MCF 10A (cell line): ENCODE measurements around the gene SGCD. TPM values are rescaled to one million over a fixed set of nuclear protein-coding genes. Genes with fewer than 3 reads are reported as not detected.

Source experiments
- BruUV-seq: library from RNA; stranded (reverse); fragments of 400-500 nt; replicated peaks from 2 replicates; lab custom pipeline; 2021; lab: Mats Ljungman, UMichigan
- CTCF ChIA-PET: fragments of 300-600 bp; sonication (Branson Sonifier 250); formaldehyde crosslinking; extraction: SDS; loops from one replicate; lab custom pipeline; 2021; ENCODE audit warnings: antibody characterized with exemption, inconsistent platforms; lab: Yijun Ruan, JAX
- POLR2A ChIA-PET: fragments of 300-600, 350-650 bp; sonication (Branson Sonifier 250); formaldehyde crosslinking; extraction: SDS; loops from one replicate; lab custom pipeline; 2020; ENCODE audit warnings: antibody characterized with exemption, inconsistent platforms; lab: Yijun Ruan, JAX
- DNase-seq: peaks from one replicate; pipeline ENCODE4 v3.0.0-alpha.2; 2018; ENCODE audit not compliant: unreplicated experiment
- H3K27ac Mint-ChIP-seq: one replicate; pipeline ENCODE4 v1.8.0; 2022; ENCODE audit warnings: mild to moderate bottlenecking, low read depth, mixed read lengths; ENCODE audit not compliant: unreplicated experiment
- H3K27me3 Mint-ChIP-seq: one replicate; pipeline ENCODE4 v1.8.0; 2022; ENCODE audit warnings: mixed read lengths; ENCODE audit not compliant: insufficient read depth, unreplicated experiment
- H3K36me3 Mint-ChIP-seq: one replicate; pipeline ENCODE4 v1.8.0; 2022; ENCODE audit warnings: mild to moderate bottlenecking, moderate library complexity, mixed read lengths; ENCODE audit not compliant: insufficient read depth, unreplicated experiment
- H3K4me1 Mint-ChIP-seq: one replicate; pipeline ENCODE4 v1.8.0; 2022; ENCODE audit warnings: mixed read lengths; ENCODE audit not compliant: insufficient read depth, unreplicated experiment
- H3K4me3 Mint-ChIP-seq: one replicate; pipeline ENCODE4 v1.8.0; 2022; ENCODE audit warnings: mild to moderate bottlenecking, moderate library complexity, mixed read lengths; ENCODE audit not compliant: unreplicated experiment
- H3K9me3 Mint-ChIP-seq: one replicate; pipeline ENCODE4 v1.8.0; 2022; ENCODE audit warnings: mixed read lengths; ENCODE audit not compliant: unreplicated experiment
- intact Hi-C: fragments of 100-400 bp; cut with micrococcal nuclease; formaldehyde crosslinking; loops from 2 replicates; pipeline ENCODE4 v1.14.1; 2022
- total RNA-seq: library from RNA; stranded (reverse); gene quantifications from 2 replicates; pipeline ENCODE4 v1.2.3, GENCODE V29; 2022
- TF ChIP-seq, protein P1 (sequence below): fragments of 200-600 bp; IDR thresholded peaks from one replicate; pipeline ENCODE4 v1.8.0; 2022; ENCODE audit warnings: antibody characterized with exemption, mild to moderate bottlenecking; ENCODE audit not compliant: unreplicated experiment

The SGCD gene
- total RNA-seq, 1 experiment from 2014 or later = 0.14 TPM

DNA sequence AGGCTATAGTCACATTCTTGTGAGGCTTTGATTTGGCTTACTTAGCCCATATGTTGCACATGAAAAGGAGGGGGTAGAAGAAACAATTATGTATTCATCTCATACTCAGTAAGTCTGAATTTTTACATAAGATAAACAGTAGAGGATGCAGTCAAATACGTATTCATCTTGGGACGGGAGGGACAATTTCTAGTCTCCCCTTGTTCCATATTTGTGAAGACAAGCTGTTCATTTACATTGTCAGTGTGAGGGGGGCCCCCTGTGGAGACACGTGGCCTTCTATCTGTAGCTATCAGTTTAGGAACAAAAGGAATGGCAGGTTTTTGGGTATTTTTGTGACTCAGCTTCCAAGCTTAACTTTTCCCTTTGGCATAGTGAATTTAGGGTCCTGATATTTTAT, 474.0 kb downstream of the SGCD start:
- DNase-seq = no peak
- intact Hi-C loops = no loop called here
- Mint-ChIP-seq H3K9me3 (no peaks in the 10 kb centered on the region), H3K27ac (no peak overlapping the region), H3K36me3 (no peaks in the 10 kb centered on the region), H3K4me3 (no peak overlapping the region), H3K27me3 (no peaks in the 10 kb centered on the region), H3K4me1 (no peaks in the 10 kb centered on the region)
- ChIA-PET CTCF (interaction anchor here (0.6 to 1.0 kb wide), 2 partner anchors 394 to 857 kb away, joined by 3 read pairs; no protein-coding TSS in a partner anchor), POLR2A (no interaction called here)
- TF ChIP-seq, protein P1, sequence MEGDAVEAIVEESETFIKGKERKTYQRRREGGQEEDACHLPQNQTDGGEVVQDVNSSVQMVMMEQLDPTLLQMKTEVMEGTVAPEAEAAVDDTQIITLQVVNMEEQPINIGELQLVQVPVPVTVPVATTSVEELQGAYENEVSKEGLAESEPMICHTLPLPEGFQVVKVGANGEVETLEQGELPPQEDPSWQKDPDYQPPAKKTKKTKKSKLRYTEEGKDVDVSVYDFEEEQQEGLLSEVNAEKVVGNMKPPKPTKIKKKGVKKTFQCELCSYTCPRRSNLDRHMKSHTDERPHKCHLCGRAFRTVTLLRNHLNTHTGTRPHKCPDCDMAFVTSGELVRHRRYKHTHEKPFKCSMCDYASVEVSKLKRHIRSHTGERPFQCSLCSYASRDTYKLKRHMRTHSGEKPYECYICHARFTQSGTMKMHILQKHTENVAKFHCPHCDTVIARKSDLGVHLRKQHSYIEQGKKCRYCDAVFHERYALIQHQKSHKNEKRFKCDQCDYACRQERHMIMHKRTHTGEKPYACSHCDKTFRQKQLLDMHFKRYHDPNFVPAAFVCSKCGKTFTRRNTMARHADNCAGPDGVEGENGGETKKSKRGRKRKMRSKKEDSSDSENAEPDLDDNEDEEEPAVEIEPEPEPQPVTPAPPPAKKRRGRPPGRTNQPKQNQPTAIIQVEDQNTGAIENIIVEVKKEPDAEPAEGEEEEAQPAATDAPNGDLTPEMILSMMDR = no peak
- BruUV-seq = no TSS peak

DNA sequence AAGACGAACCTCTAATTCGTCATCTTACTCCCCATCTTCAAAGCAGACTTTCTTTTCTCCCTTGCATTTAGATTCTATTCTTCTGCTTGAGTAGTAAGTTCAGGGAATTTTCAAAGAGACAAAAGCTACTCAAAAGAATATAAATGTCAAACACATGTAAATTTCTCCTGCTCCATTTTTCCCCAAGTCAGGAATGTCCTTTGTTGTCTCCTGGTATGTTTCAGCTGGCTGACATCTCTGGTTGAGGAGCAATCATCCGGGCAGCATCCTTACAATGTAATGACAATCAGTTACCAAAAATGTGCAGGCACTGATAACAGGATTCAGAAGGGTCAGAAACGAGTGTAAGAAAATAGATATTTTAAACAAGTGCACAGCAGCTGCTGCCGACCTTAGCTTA, 475.5 kb downstream of the SGCD start:
- POLR2A ChIA-PET = no interaction called here
- no peak for DNase-seq
- H3K9me3 Mint-ChIP-seq = peaks cover 7% of the 10 kb centered on the region
- H3K4me3 Mint-ChIP-seq = no peak overlapping the region
- TF ChIP-seq, protein P1 = no peak
- H3K36me3 Mint-ChIP-seq = no peaks in the 10 kb centered on the region
- intact Hi-C loops = no loop called here
- no peaks in the 10 kb centered on the region for H3K4me1 Mint-ChIP-seq
- no peak overlapping the region for H3K27ac Mint-ChIP-seq
- no TSS peak for BruUV-seq
- CTCF ChIA-PET = interaction anchor here (0.7 to 2.0 kb wide), 3 partner anchors 13 to 1329 kb away, joined by 3 to 10 read pairs (median 6); no protein-coding TSS in a partner anchor
- H3K27me3 Mint-ChIP-seq = no peaks in the 10 kb centered on the region

GRCh38 chr5:156803404-156803803, 476.4 kb downstream of the SGCD start:
- H3K36me3 Mint-ChIP-seq = no peaks in the 10 kb centered on the region
- no peak overlapping the region for H3K4me3 Mint-ChIP-seq
- TF ChIP-seq, protein P1 = no peak
- CTCF ChIA-PET = interaction anchor here (1.5 to 2.0 kb wide), 2 partner anchors 12 to 13 kb away, joined by 6 to 10 read pairs; no protein-coding TSS in a partner anchor
- BruUV-seq = no TSS peak
- DNase-seq = no peak
- intact Hi-C loops = no loop called here
- H3K9me3 Mint-ChIP-seq = peaks cover 7% of the 10 kb centered on the region
- H3K27me3 Mint-ChIP-seq = no peaks in the 10 kb centered on the region
- POLR2A ChIA-PET = no interaction called here
- no peaks in the 10 kb centered on the region for H3K4me1 Mint-ChIP-seq
- no peak overlapping the region for H3K27ac Mint-ChIP-seq

DNA sequence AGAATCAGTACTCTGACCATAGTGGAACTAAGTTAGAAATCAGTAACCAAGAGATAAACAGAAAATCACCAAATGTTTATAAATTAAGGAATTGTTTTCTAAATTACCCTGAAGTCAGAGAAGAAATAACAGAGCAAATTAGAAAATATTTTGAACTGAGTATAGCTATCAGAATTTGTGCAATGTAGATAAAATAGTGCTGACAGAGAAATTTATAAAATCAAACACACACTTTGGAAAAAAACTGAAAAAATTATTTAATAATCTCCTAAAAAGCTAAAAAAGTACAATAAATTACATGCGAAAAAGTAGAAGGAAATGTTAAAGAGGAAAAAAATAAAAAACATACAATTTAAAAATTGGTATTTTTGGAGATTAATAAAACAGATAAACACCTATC, 486.0 kb downstream of the SGCD start:
- Mint-ChIP-seq H3K4me1 (no peaks in the 10 kb centered on the region), H3K36me3 (no peaks in the 10 kb centered on the region), H3K27ac (no peak overlapping the region), H3K4me3 (no peak overlapping the region), H3K27me3 (no peaks in the 10 kb centered on the region), H3K9me3 (no peaks in the 10 kb centered on the region)
- ChIA-PET CTCF (interaction anchor here (0.7 to 8.7 kb wide), 3 partner anchors 8 to 869 kb away, joined by 3 to 92 read pairs (median 20); no protein-coding TSS in a partner anchor), POLR2A (no interaction called here)
- DNase-seq = no peak
- BruUV-seq = no TSS peak
- TF ChIP-seq, protein P1 = no peak
- intact Hi-C loops = no loop called here
